Left ventricle myocardium inferior (tissue), 1 donor: ENCODE data around the gene SLC16A5. TPM values are rescaled to one million over a fixed set of nuclear protein-coding genes. Genes with fewer than 3 reads are reported as not detected.

Experiments used
- DNase-seq: peaks from one replicate; pipeline ENCODE4 v3.0.0-alpha.2; 2020
- H3K27ac ChIP-seq: fragments of 200-600 bp; replicated peaks from 2 replicates; pipeline ENCODE4 v1.8.0; 2021
- H3K27me3 ChIP-seq: fragments of 200-600 bp; 2 replicates; pipeline ENCODE4 v1.8.0; 2021; ENCODE audit warnings: low read depth
- H3K36me3 ChIP-seq: fragments of 200-600 bp; 2 replicates; pipeline ENCODE4 v1.8.0; 2021
- H3K4me1 ChIP-seq: fragments of 200-600 bp; 2 replicates; pipeline ENCODE4 v1.8.0; 2021
- H3K4me3 ChIP-seq: fragments of 200-600 bp; 2 replicates; pipeline ENCODE4 v1.8.0; 2021; ENCODE audit warnings: mild to moderate bottlenecking, moderate library complexity
- H3K9me3 ChIP-seq: fragments of 200-600 bp; replicated peaks from 2 replicates; pipeline ENCODE4 v1.8.0; 2021
- intact Hi-C: fragments of 100-400 bp; cut with micrococcal nuclease; formaldehyde crosslinking; loops from one replicate; pipeline ENCODE4 v1.11.0; 2022
- total RNA-seq: library from RNA; stranded (reverse); fragmentation: NEBNext Ultra II Directional; extraction: Animal tissue kit (Norgen Biotek cat#: 25700); gene quantifications from one replicate; pipeline ENCODE4 v1.2.1, GENCODE V29; 2021
- TF ChIP-seq, protein P1 (sequence below): fragments of 200-600 bp; IDR thresholded peaks from 2 replicates; pipeline ENCODE4 v1.8.0; 2021; ENCODE audit warnings: antibody characterized with exemption, mild to moderate bottlenecking, borderline replicate concordance
- donor health status: DM: no; HTN: yes; CAD: no; lungs with severe emphysema.

SLC16A5 gene
- total RNA-seq, 1 donor from 2014 or later, result 8.4 TPM

DNA sequence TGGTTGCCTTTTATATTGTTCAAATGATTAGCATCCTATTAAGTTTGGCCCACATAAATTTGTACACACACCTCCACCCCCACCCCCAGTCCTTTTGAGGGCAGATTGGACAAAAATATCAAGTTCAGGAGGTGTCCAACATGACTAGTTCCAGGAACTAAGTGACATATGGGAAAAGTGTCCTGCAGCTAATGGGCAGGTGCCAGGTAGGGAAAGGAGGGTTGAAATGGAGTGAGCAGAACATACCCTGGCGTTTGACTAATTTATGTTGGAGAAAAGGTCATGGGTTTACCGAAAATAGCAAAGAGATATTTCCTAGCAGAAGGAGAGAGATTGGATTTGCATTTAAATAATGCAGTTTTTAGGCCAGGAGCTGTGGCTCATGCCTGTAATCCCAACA, 35.8 kb upstream of the SLC16A5 start:
- H3K27me3 ChIP-seq, result no peaks in the 10 kb centered on the region
- no peak overlapping the region for H3K4me3 ChIP-seq
- H3K27ac ChIP-seq, result no peak overlapping the region
- TF ChIP-seq, protein P1, sequence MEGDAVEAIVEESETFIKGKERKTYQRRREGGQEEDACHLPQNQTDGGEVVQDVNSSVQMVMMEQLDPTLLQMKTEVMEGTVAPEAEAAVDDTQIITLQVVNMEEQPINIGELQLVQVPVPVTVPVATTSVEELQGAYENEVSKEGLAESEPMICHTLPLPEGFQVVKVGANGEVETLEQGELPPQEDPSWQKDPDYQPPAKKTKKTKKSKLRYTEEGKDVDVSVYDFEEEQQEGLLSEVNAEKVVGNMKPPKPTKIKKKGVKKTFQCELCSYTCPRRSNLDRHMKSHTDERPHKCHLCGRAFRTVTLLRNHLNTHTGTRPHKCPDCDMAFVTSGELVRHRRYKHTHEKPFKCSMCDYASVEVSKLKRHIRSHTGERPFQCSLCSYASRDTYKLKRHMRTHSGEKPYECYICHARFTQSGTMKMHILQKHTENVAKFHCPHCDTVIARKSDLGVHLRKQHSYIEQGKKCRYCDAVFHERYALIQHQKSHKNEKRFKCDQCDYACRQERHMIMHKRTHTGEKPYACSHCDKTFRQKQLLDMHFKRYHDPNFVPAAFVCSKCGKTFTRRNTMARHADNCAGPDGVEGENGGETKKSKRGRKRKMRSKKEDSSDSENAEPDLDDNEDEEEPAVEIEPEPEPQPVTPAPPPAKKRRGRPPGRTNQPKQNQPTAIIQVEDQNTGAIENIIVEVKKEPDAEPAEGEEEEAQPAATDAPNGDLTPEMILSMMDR, result no peak
- intact Hi-C loops, result no loop called here
- peaks cover 61% of the 10 kb centered on the region for H3K36me3 ChIP-seq
- no peak for DNase-seq
- peaks cover 26% of the 10 kb centered on the region for H3K4me1 ChIP-seq
- no peaks in the 10 kb centered on the region for H3K9me3 ChIP-seq

DNA sequence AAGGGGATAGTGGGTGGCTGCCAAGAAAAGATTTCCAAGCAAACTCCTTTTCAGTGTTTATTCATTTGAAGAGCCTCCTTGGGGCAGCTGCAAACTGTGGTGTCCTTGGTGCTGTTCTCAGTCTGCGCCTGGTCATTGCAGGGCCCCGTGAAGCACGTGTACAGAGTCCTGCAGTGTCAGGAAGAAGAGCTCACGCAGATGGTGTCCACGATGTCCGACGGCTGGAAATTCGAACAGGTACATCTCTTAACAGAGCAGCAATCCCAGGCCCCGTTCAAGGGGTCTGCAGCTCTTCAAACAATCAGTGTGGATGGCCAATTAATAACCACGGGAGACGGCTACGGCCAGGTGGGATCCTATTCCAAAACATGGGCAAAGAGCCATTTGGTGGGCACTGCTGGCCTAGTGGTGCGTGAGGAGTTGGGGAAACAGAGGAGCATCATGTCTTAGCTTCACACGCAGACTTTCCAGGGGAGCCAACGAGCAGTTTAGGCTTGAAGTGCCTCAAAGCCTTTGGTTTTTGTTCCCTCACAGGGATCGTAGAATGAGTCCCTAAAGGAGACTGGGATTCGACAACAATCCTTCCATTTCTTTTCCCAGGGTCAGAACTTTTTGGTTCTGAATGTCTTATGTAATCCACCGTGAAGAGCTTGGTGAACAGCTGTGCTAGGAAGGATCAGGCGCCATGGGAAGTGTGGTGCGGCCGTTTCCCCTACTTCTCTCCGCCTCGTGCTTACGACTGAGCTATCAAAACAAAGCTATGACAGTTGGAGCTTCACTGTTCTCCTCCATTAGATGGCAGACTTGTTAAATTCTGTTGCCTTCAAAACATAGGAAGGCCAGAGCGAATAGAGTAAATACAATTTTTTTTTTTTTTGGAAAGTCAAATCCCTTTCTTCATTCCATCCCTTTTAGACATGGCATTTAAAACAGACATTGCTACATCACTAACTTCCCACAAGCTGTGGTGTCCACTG, 28.1 kb upstream of the SLC16A5 start:
- peak; percentile 36 for DNase-seq
- Histone ChIP-seq H3K27ac (peak overlapping the region; percentile 73), H3K4me1 (peaks cover 14% of the 10 kb centered on the region), H3K36me3 (peaks cover 64% of the 10 kb centered on the region), H3K4me3 (no peak overlapping the region), H3K27me3 (no peaks in the 10 kb centered on the region), H3K9me3 (no peaks in the 10 kb centered on the region)
- TF ChIP-seq, protein P1, result peak; percentile 62
- intact Hi-C loops, result no loop called here

DNA sequence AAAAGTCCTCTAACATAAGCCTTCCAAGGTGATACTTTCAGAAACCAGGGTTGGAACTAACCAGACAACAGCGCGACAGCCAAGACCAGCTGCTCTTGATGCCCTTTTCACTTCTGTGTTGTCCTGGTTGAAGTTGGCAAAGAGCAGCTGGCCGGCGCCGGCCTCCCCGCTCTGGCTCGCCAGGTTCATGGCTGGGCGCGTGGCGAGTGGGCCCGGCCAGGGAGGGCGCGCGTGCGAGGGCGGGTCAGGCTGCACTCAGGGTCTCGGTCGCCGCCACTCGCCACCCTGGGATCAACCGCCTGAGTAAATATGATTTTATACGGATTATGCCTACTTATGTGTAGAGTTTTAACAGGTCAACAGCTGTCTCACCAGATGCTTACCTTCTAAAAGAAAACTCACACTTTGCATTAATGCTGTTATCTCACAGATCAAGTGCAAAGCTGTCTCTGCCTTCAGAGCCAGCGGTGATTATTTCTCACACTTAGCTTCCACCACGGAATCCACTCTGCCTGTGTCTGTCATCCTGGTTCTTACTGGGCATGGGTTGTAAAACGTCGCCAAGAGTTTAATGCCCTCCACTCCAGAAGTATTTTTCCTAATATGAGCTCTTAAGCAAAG, 27.2 kb upstream of the SLC16A5 start:
- peaks cover 14% of the 10 kb centered on the region for H3K4me1 ChIP-seq
- no peak for DNase-seq
- no peaks in the 10 kb centered on the region for H3K9me3 ChIP-seq
- peaks cover 57% of the 10 kb centered on the region for H3K36me3 ChIP-seq
- no peaks in the 10 kb centered on the region for H3K27me3 ChIP-seq
- no peak overlapping the region for H3K4me3 ChIP-seq
- TF ChIP-seq, protein P1, result no peak
- intact Hi-C loops, result no loop called here
- H3K27ac ChIP-seq, result peak overlapping the region; percentile 73

DNA sequence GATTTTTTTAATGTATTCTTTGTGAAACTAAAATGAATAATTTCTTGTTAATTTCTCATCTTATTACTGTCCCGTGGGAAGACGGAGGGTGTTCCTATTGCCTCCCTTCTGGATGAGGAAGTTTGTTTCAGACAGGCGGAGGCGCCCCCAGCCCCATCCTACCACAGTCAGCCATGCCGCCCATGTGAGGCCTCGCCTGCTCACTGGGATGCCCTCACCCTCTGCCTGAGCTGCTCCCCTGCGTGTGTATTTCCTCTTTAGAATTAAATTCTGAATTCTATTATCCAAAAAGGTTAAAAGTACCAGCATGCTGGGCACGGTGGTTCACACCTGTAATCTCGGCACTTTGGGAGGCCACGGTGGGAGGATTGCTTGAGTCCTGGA, 26.7 kb upstream of the SLC16A5 start:
- peaks cover 52% of the 10 kb centered on the region for H3K36me3 ChIP-seq
- intact Hi-C loops, result no loop called here
- TF ChIP-seq, protein P1, result no peak
- H3K27me3 ChIP-seq, result no peaks in the 10 kb centered on the region
- peak overlapping the region; percentile 73 for H3K27ac ChIP-seq
- no peaks in the 10 kb centered on the region for H3K9me3 ChIP-seq
- peaks cover 14% of the 10 kb centered on the region for H3K4me1 ChIP-seq
- no peak for DNase-seq
- H3K4me3 ChIP-seq, result no peak overlapping the region

DNA sequence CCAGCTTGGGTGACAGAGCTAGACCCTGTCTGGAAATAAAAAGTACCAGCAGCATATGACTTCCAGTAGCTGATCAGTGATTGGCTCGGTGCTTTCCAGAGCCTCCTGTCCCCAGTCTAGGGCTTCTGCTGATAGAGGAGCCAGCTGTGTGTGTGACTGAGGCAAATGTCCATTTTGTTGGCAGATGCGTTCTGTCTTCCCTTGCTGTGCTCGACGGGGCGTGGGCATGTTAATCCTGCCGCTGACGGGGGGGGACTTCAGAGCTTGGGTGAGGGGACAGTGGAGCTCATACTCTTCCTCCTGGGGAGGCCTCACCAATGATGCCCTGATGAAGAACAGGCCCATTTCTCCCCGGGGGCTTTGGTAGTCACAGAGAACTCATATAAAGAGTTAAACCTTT, 26.1 kb upstream of the SLC16A5 start:
- Histone ChIP-seq H3K4me3 (no peak overlapping the region), H3K27me3 (no peaks in the 10 kb centered on the region), H3K4me1 (peaks cover 14% of the 10 kb centered on the region), H3K9me3 (no peaks in the 10 kb centered on the region), H3K36me3 (peaks cover 46% of the 10 kb centered on the region), H3K27ac (no peak overlapping the region)
- no peak for DNase-seq
- TF ChIP-seq, protein P1, result no peak
- intact Hi-C loops, result no loop called here
